Astrocyte (in vitro differentiated cells and primary cell): ENCODE measurements around the gene FOXF1.

Experiments
- CTCF ChIP-seq: IDR thresholded peaks from 2 replicates; pipeline ENCODE4 v1.5.1; 2011; ENCODE audit warnings: low read depth, mild to moderate bottlenecking, inconsistent platforms, low read length, moderate library complexity; ENCODE audit not compliant: insufficient read depth
- EZH2 ChIP-seq: IDR thresholded peaks from 2 replicates; pipeline ENCODE4 v1.6.1; 2012; ENCODE audit warnings: mild to moderate bottlenecking, low read length, inconsistent platforms; ENCODE audit not compliant: insufficient read depth

DNA sequence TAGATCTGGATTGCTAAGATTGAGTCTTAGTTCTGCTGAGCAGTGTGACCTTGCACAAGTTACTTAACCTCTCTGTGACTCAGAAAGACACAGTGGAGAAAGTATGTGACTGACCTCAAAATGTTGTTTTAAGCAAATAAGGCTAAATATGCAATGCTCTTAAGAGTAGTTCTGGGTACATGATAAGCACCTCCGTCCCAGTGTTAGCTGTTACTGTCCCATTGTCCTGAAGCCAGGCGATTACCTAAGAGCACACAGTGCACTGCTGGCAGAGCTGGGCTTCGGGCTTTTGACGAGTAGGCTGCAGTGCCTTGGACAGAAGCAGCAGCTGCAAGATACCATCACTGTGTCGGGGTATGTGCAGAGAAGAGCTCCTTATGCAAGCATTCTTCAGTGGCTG, 32.7 kb upstream of the FOXF1 start:
- no peak for TF ChIP-seq CTCF
- TF ChIP-seq EZH2: no peak
